ENCODE measurements around the gene STOML1.
A peak's percentile ranks its signal among the peaks of the same experiment; 100 is the strongest.

GRCh38 chr15:73964736-73965093 is 27.4 kb downstream of the STOML1 start:
- TF ChIP-seq REST (IDR thresholded peaks at IDR 0.05; ENCODE audit: insufficient read depth in 1 of 2, low read depth in 2 of 2, low read length in 2 of 2) (no peak), POLR2AphosphoS5 (IDR thresholded peaks at IDR 0.05; ENCODE audit: low read depth, low read length) (no peak), SIN3A (IDR thresholded peaks at IDR 0.05; ENCODE audit: borderline replicate concordance, insufficient read depth, low read length) (no peak), TAF1 (IDR thresholded peaks at IDR 0.05; ENCODE audit: borderline replicate concordance, insufficient read depth, low read length) (no peak), FOXP2 (optimal IDR thresholded peaks at IDR 0.05; ENCODE audit: borderline replicate concordance, extremely low read depth, extremely low read length, insufficient read depth) (peak; percentile 41)

Data from PFSK-1 (cell line).